SK-N-SH treated with all-trans-retinoic acid at 6 μM for 48 hours (cell line): ENCODE data around the gene SCAF1.

Experiments
- ATAC-seq: fragments of 200-7000 bp; cut with Tn5 transposase; 3 replicates; pipeline ENCODE4 v1.9.1; 2020; ENCODE audit warnings: mild to moderate bottlenecking, moderate library complexity
- ARNTL ChIP-seq: fragments of 450-650 bp; formaldehyde crosslinking; IDR thresholded peaks from 2 replicates; pipeline ENCODE4 v1.5.0; 2020; ENCODE audit warnings: low read depth, mild to moderate bottlenecking, moderate library complexity, borderline replicate concordance
- BACH2 ChIP-seq: fragments of 250-450 bp; sonication (Bioruptor Pico); IDR thresholded peaks from 2 replicates; pipeline ENCODE4 v1.9.0; 2021; ENCODE audit warnings: mild to moderate bottlenecking, borderline replicate concordance
- CSDC2 ChIP-seq: fragments of 250-450 bp; sonication (Bioruptor Pico); IDR thresholded peaks from 2 replicates; pipeline ENCODE4 v1.5.0; 2020; ENCODE audit warnings: mild to moderate bottlenecking, moderate library complexity
- ESRRG ChIP-seq: fragments of 250-450 bp; sonication (Bioruptor Pico); IDR thresholded peaks from 2 replicates; pipeline ENCODE4 v1.6.1; 2021; ENCODE audit warnings: mild to moderate bottlenecking
- GLIS3 ChIP-seq: fragments of 250-450 bp; sonication (Bioruptor Pico); IDR thresholded peaks from 2 replicates; pipeline ENCODE4 v1.5.0; 2020; ENCODE audit warnings: mild to moderate bottlenecking, moderate library complexity
- ISL1 ChIP-seq: fragments of 250-450 bp; sonication (Bioruptor Pico); IDR thresholded peaks from 2 replicates; pipeline ENCODE4 v2.1.2; 2022; ENCODE audit warnings: mild to moderate bottlenecking, moderate library complexity
- OSR1 ChIP-seq: fragments of 250-450 bp; sonication (Bioruptor Pico); IDR thresholded peaks from 2 replicates; pipeline ENCODE4 v1.8.0; 2022; ENCODE audit warnings: moderate library complexity, mild to moderate bottlenecking, inconsistent platforms
- PATZ1 ChIP-seq: fragments of 250-450 bp; sonication (Bioruptor Pico); IDR thresholded peaks from 2 replicates; pipeline ENCODE4 v1.8.0; 2020; ENCODE audit warnings: mild to moderate bottlenecking, moderate library complexity, borderline replicate concordance
- PPARA ChIP-seq: fragments of 250-450 bp; sonication (Bioruptor Pico); IDR thresholded peaks from 2 replicates; pipeline ENCODE4 v1.5.0; 2020; ENCODE audit warnings: mild to moderate bottlenecking, borderline replicate concordance
- TCF4 ChIP-seq: fragments of 250-450 bp; sonication (Bioruptor Pico); IDR thresholded peaks from 2 replicates; pipeline ENCODE4 v1.8.0; 2021; ENCODE audit warnings: mild to moderate bottlenecking, moderate library complexity, borderline replicate concordance
- TOX ChIP-seq: fragments of 250-450 bp; sonication (Bioruptor Pico); IDR thresholded peaks from 2 replicates; pipeline ENCODE4 v1.8.0; 2021; ENCODE audit warnings: mild to moderate bottlenecking, moderate library complexity, borderline replicate concordance
- TSHZ2 ChIP-seq: fragments of 250-450 bp; sonication (Bioruptor Pico); IDR thresholded peaks from 2 replicates; pipeline ENCODE4 v1.5.0; 2020; ENCODE audit warnings: mild to moderate bottlenecking, moderate library complexity
- ZC3H10 ChIP-seq: fragments of 250-450 bp; sonication (Bioruptor Pico); IDR thresholded peaks from 2 replicates; pipeline ENCODE4 v1.5.1; 2021; ENCODE audit warnings: mild to moderate bottlenecking, moderate library complexity
- ZFP30 ChIP-seq: fragments of 450-650 bp; formaldehyde crosslinking; IDR thresholded peaks from 2 replicates; pipeline ENCODE4 v1.5.0; 2022; ENCODE audit warnings: mild to moderate bottlenecking, moderate library complexity
- ZNF70 ChIP-seq: fragments of 450-650 bp; formaldehyde crosslinking; IDR thresholded peaks from 2 replicates; pipeline ENCODE4 v1.5.0; 2020; ENCODE audit warnings: mild to moderate bottlenecking, moderate library complexity
- TF ChIP-seq, protein P1 (sequence below): fragments of 250-450 bp; sonication (Bioruptor Pico); IDR thresholded peaks from 2 replicates; pipeline ENCODE4 v1.8.0; 2021; ENCODE audit warnings: low read depth, mild to moderate bottlenecking, moderate library complexity, borderline replicate concordance
- TF ChIP-seq, protein P2 (sequence below): fragments of 250-450 bp; sonication (Bioruptor Pico); IDR thresholded peaks from 2 replicates; pipeline ENCODE4 v1.5.1; 2020; ENCODE audit warnings: low read depth, mild to moderate bottlenecking, moderate library complexity
- TF ChIP-seq, protein P3 (sequence below): fragments of 250-450 bp; sonication (Bioruptor Pico); IDR thresholded peaks from 2 replicates; pipeline ENCODE4 v1.5.1; 2021; ENCODE audit warnings: mild to moderate bottlenecking, moderate library complexity

The SCAF1 gene

DNA sequence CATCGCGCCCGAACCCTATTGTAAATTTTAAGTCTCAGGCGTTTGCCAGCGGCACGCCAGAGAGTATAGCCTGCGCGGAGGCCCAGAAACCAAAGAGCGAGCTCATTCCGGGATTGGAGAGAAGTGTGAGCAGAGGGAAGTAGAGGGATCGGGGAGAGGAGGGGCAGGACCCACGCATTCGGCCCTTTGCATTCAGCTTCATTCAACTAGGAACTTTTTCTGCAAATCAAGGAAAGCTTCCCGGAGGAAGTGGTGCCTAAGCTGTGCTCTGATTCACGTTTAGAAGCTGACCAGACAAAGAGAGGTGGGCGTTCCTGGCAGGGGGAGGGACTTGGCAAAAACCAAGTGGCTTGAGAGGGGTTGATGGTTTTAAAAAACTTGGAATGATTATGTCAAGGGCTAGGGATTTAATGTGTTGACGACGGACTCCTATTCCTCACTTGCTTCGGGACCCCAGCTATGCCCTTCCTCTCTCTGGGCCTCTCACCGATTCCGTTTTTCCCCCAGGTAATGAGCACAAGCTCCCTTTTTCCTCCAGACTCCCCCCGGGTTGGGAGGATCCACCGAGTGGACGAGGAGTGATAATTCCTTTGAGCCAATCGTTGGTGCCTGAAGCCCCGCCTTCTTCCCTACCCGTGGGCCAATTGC lies 34.3 kb downstream of the SCAF1 start (continued):
- 0 out of 2 replicates have a peak, but pooled peaks have one; percentile 22 for TF ChIP-seq ISL1 (CRISPR knock-in tag)
- no peak for TF ChIP-seq TOX
- TF ChIP-seq ZC3H10, result no peak
- TF ChIP-seq, protein P1, sequence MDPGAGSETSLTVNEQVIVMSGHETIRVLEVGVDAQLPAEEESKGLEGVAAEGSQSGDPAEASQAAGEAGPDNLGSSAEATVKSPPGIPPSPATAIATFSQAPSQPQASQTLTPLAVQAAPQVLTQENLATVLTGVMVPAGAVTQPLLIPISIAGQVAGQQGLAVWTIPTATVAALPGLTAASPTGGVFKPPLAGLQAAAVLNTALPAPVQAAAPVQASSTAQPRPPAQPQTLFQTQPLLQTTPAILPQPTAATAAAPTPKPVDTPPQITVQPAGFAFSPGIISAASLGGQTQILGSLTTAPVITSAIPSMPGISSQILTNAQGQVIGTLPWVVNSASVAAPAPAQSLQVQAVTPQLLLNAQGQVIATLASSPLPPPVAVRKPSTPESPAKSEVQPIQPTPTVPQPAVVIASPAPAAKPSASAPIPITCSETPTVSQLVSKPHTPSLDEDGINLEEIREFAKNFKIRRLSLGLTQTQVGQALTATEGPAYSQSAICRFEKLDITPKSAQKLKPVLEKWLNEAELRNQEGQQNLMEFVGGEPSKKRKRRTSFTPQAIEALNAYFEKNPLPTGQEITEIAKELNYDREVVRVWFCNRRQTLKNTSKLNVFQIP (CRISPR knock-in tag), result no peak
- TF ChIP-seq GLIS3 (CRISPR knock-in tag), result no peak
- TF ChIP-seq TSHZ2 (CRISPR knock-in tag), result no peak
- no peak for TF ChIP-seq OSR1
- no peak for TF ChIP-seq PPARA (CRISPR knock-in tag)
- no peak for TF ChIP-seq ZFP30
- TF ChIP-seq BACH2 (CRISPR knock-in tag), result no peak
- TF ChIP-seq, protein P2, sequence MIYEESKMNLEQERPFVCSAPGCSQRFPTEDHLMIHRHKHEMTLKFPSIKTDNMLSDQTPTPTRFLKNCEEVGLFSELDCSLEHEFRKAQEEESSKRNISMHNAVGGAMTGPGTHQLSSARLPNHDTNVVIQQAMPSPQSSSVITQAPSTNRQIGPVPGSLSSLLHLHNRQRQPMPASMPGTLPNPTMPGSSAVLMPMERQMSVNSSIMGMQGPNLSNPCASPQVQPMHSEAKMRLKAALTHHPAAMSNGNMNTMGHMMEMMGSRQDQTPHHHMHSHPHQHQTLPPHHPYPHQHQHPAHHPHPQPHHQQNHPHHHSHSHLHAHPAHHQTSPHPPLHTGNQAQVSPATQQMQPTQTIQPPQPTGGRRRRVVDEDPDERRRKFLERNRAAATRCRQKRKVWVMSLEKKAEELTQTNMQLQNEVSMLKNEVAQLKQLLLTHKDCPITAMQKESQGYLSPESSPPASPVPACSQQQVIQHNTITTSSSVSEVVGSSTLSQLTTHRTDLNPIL (CRISPR knock-in tag), result 0 out of 2 replicates have a peak, but pooled peaks have one; percentile 13
- TF ChIP-seq, all 23 proteins: peak for 5

GRCh38 chr19:49676784-49677230 lies 34.8 kb downstream of the SCAF1 start:
- TF ChIP-seq ZFP30, result no peak
- TF ChIP-seq GLIS3 (CRISPR knock-in tag), result no peak
- no peak for TF ChIP-seq ZNF70
- ATAC-seq, result peak; percentile 81

DNA sequence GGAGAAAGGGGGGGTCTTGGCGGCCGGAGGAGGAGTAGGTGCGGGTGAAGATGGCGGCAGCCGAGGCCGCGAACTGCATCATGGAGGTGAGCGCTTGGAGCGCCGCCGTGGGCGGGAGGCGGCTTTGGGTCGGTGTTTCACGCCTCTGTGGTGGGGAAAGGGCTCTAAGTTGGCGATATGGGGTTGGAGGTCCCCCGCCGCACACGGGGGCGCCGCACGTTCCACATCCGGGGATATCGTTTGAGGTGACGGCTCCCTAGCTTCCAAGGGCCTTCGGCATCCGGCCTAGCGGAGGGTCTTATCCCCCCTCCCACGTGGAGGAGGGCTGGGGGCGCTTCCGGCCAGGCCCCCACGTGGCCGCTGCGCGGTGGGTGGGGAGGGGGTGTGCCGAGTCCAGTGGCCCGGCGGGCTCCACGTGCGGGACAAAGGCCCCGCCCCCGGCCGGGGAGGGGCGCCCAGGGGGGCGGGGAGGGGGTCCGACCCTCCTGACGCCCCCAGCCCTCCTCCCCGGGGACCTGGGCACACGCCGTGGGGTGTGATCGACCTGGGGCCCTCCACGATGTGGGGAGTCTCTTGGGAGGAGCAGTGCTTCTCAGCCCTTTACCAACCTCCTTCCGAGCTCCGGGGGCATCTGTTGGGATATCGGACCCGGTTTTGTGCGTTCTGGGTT lies 35.4 kb downstream of the SCAF1 start, which contains the start of gene PRMT1:
TSS of gene PRMT1 (plus strand) at position 41 of the 670 bp plus-strand sequence. CDS start at position 51, 10 bp downstream.
- 0 out of 2 replicates have a peak, but pooled peaks have one; percentile 29 for TF ChIP-seq ZFP30
- no peak for TF ChIP-seq PPARA (CRISPR knock-in tag)
- peak; percentile 51; the same call in 1 of the 2 replicates for TF ChIP-seq PATZ1

GRCh38 chr19:49677901-49678674 lies 36.1 kb downstream of the SCAF1 start:
- ATAC-seq, result peak; percentile 25
- no peak for TF ChIP-seq ARNTL (CRISPR knock-in tag)
- TF ChIP-seq TSHZ2 (CRISPR knock-in tag), result no peak
- TF ChIP-seq, protein P1 (CRISPR knock-in tag), result no peak
- TF ChIP-seq ESRRG (CRISPR knock-in tag), result no peak
- TF ChIP-seq, protein P3, sequence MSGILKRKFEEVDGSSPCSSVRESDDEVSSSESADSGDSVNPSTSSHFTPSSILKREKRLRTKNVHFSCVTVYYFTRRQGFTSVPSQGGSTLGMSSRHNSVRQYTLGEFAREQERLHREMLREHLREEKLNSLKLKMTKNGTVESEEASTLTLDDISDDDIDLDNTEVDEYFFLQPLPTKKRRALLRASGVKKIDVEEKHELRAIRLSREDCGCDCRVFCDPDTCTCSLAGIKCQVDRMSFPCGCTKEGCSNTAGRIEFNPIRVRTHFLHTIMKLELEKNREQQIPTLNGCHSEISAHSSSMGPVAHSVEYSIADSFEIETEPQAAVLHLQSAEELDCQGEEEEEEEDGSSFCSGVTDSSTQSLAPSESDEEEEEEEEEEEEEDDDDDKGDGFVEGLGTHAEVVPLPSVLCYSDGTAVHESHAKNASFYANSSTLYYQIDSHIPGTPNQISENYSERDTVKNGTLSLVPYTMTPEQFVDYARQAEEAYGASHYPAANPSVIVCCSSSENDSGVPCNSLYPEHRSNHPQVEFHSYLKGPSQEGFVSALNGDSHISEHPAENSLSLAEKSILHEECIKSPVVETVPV (CRISPR knock-in tag), result no peak
- TF ChIP-seq ISL1 (CRISPR knock-in tag), result no peak
- TF ChIP-seq CSDC2, result no peak
- TF ChIP-seq OSR1, result no peak
- TF ChIP-seq ZC3H10, result no peak
- TF ChIP-seq TCF4 (CRISPR knock-in tag), result no peak
- no peak for TF ChIP-seq ZNF70

More for the DNA sequence above, 35.4 kb downstream of the SCAF1 start, which contains the start of gene PRMT1:
- ATAC-seq, result peak; percentile 13
